Measurements from ENCODE around the gene IFT74. TPM values are rescaled to one million over a fixed set of nuclear protein-coding genes. Genes with fewer than 3 reads are reported as not detected.
A peak's percentile ranks its signal among the peaks of the same experiment; 100 is the strongest.

IFT74 gene
- total RNA-seq, 1 experiment from 2014 or later = 16.2 TPM

GRCh38 chr9:26975728-26976707 is 19.8 kb downstream of the IFT74 start:
- Histone ChIP-seq H3K79me2 (ENCODE audit: insufficient read depth, low read length) (no peaks in the 10 kb centered on the region), H2BK15ac (ENCODE audit: low read depth, low read length) (no peak overlapping the region), H2BK12ac (ENCODE audit: insufficient read length, low read depth, low read length) (no peak overlapping the region), H4K5ac (ENCODE audit: insufficient read length, low read depth, low read length) (peak overlapping the region; percentile 45), H3K4me1 (ENCODE audit: insufficient read depth, low read length) (peaks cover 3% of the 10 kb centered on the region; the same call in 1 of the 2 replicates), H3K27ac (ENCODE audit: insufficient read length, low read depth, low read length) (peak overlapping the region; percentile 70), H4K20me1 (ENCODE audit: control insufficient read depth, insufficient read depth, insufficient read length) (no peaks in the 10 kb centered on the region), H2BK5ac (ENCODE audit: insufficient read length, low read length) (no peak overlapping the region), H2BK20ac (ENCODE audit: low read depth, low read length, poor library complexity, severe bottlenecking) (no peak overlapping the region), H3K18ac (ENCODE audit: insufficient read length, low read depth, low read length) (peak overlapping the region; percentile 79), H2AFZ (ENCODE audit: low read length) (no peak overlapping the region), H4K91ac (ENCODE audit: insufficient read length, low read depth, low read length) (peak overlapping the region; percentile 64), H3K9ac (ENCODE audit: extremely low read depth, insufficient read length, low read length) (peak overlapping the region; percentile 62), H3K4me2 (ENCODE audit: insufficient read depth, insufficient read length, low read length) (peak overlapping the region; percentile 22), H3K27me3 (ENCODE audit: insufficient read depth, low read length) (no peaks in the 10 kb centered on the region), H3K23ac (ENCODE audit: insufficient read length, low read depth, low read length) (no peak overlapping the region), H3K14ac (ENCODE audit: insufficient read depth, low read length) (no peak overlapping the region; the same call in 1 of the 2 replicates), H2BK120ac (ENCODE audit: low read depth, low read length, poor library complexity, severe bottlenecking) (no peak overlapping the region), H3K4ac (ENCODE audit: low read depth, low read length) (no peak overlapping the region; the same call in 1 of the 2 replicates), H2AK5ac (ENCODE audit: insufficient read length, low read length) (no peak overlapping the region), H4K8ac (replicated peaks; ENCODE audit: insufficient read length, low read depth, low read length) (no peak overlapping the region), H3K79me1 (ENCODE audit: insufficient read depth, low read depth, low read length, poor library complexity, severe bottlenecking) (no peaks in the 10 kb centered on the region), H3K56ac (ENCODE audit: insufficient read length, low read depth, low read length) (no peak overlapping the region), H3T11ph (ENCODE audit: low read length) (peak overlapping the region; percentile 93), H3K9me3 (ENCODE audit: control insufficient read depth, low read depth, low read length) (no peaks in the 10 kb centered on the region), H3K23me2 (ENCODE audit: insufficient read length, low read depth, low read length, poor library complexity, severe bottlenecking) (no peaks in the 10 kb centered on the region)
- peak; percentile 89 for DNase-seq
- peaks cover 28 to 29% of the 10 kb centered on the region in 2 experiments for H3K4me1 Mint-ChIP-seq
- TF ChIP-seq CTCF (conservative IDR thresholded peaks at IDR 0.05) = peak; percentile 80
- H3K27ac Mint-ChIP-seq = peak overlapping the region; percentile 94 to 99 (median 98)
- peak overlapping the region; percentile 67 to 74 for H3K4me3 Mint-ChIP-seq
- peaks cover 0 to 8% of the 10 kb centered on the region in 2 experiments; a peak in 3 of 5 replicates for H3K9me3 Mint-ChIP-seq
- H3K27me3 Mint-ChIP-seq (ENCODE audit: low read depth) = no peaks in the 10 kb centered on the region
- H3K36me3 Mint-ChIP-seq (ENCODE audit: insufficient read depth in 1 of 3, low read depth in 3 of 3) = peaks cover 0 to 28% (median 3%) of the 10 kb centered on the region in 3 experiments; a peak in 3 of 7 replicates
- no CpG with 5 or more reads among the region's 18 CpGs for WGBS (ENCODE audit: extremely low coverage, insufficient read length, low lambda C conversion rate)
